Uterus (tissue), 4 donors: ENCODE data around the gene RMND5A. TPM values are rescaled to one million over a fixed set of nuclear protein-coding genes. Genes with fewer than 3 reads are reported as not detected.

Experiments
- DNase-seq, 2 donors: peaks; one replicate each; pipeline ENCODE4 v3.0.0-alpha.2; 2019 to 2020
- H3K27ac ChIP-seq, 2 donors: fragments of 200-600 bp; sonication (generic); 1 replicate in 1 of 2; 2 replicates in 1 of 2; pipeline ENCODE4 v1.5.1; 2016 to 2018
- H3K27me3 ChIP-seq, 2 donors: fragments of 200-600 bp; sonication (generic); one replicate each; pipeline ENCODE4 v1.5.1; 2018 to 2019; ENCODE audit warnings: control low read depth in 1 of 2
- H3K36me3 ChIP-seq, 2 donors: fragments of 200-600 bp; sonication (generic); one replicate each; pipeline ENCODE4 v1.5.1; 2019; ENCODE audit warnings: control low read depth in 1 of 2
- H3K4me1 ChIP-seq, 2 donors: fragments of 200-600 bp; sonication (generic); one replicate each; pipeline ENCODE4 v1.5.1; 2018 to 2019; ENCODE audit warnings: control low read depth in 1 of 2
- H3K4me3 ChIP-seq, 2 donors: fragments of 200-600 bp; sonication (generic); 1 replicate in 1 of 2; 2 replicates in 1 of 2; pipeline ENCODE4 v1.5.1; 2018 to 2019; ENCODE audit warnings: mild to moderate bottlenecking in 1 of 2
- H3K9me3 ChIP-seq, 2 donors: fragments of 200-600 bp; sonication (generic); one replicate each; pipeline ENCODE4 v1.5.1; 2019; ENCODE audit warnings: control low read depth in 1 of 2
- POLR2A ChIP-seq, 2 donors: fragments of 450-650 bp; IDR thresholded peaks; one replicate each; pipeline ENCODE4 v1.6.1; 2016; ENCODE audit warnings: antibody characterized with exemption in 2 of 2, mild to moderate bottlenecking in 1 of 2, moderate library complexity in 1 of 2
- intact Hi-C: fragments of 100-400 bp; cut with DNase I; formaldehyde crosslinking; loops from one replicate; pipeline ENCODE4 v1.15.1; 2023; ENCODE audit warnings: low total_unique reads
- total RNA-seq, 4 donors: library from RNA; depleted of rRNA in 3 of 4; stranded (reverse); fragments of >200 nt in 3 of 4; gene quantifications; one replicate each; pipeline versions ENCODE4 v1.1.0 to v1.2.4, GENCODE V29; 2014 to 2023
- TF ChIP-seq, protein P1 (sequence below), 4 experiments: fragments of 200-600 bp in 2 of 4; fragments of 450-650 bp in 2 of 4; sonication (generic) in 2 of 4; IDR thresholded peaks; one replicate each; pipeline ENCODE4 v1.5.1; 2016 to 2019; ENCODE audit warnings: antibody characterized with exemption in 4 of 4, mild to moderate bottlenecking in 2 of 4, moderate library complexity in 1 of 4
- donor health status: DM: yes; HTN: yes; CAD: no.

RMND5A gene
- total RNA-seq, 4 donors from 2014 or later, result 33.6 to 71.5 (median 38.0) TPM

DNA sequence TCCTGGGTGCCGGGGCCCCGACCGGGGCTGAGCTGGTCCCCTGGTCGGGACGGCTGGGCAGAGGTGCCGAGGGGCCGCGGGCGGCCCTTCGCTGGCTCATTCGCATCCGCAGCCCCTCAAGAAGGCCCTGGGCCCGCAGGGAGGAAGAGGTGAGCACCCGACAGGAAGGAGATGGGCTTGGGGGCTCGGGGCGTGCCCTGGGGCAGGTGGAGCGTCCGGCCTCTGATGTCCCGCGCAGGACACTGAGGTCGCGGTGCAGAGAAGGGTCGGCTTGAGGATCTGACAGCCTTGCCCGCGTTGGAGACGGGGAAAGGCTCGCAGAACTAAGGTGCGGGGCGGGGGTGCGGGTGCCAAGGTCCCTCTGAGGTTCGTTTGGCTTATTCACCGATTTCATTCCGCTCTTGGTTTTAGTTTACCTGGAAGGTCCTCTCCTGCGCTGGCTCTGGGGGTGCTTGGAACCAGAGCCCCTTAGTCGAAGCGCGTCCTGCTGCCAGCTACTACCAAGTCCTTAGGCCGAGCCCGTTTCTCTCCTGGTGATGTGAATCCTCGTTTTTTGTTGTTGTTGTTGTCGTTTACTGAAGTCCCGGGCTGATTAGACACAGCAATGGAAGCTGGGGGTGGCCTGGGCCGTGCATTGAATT, 89.5 kb downstream of the RMND5A start:
- H3K4me1 ChIP-seq, result peaks cover 0 to 4% of the 10 kb centered on the region in 2 donors
- TF ChIP-seq POLR2A (IDR thresholded peaks at IDR 0.05), result no peak
- TF ChIP-seq, protein P1, sequence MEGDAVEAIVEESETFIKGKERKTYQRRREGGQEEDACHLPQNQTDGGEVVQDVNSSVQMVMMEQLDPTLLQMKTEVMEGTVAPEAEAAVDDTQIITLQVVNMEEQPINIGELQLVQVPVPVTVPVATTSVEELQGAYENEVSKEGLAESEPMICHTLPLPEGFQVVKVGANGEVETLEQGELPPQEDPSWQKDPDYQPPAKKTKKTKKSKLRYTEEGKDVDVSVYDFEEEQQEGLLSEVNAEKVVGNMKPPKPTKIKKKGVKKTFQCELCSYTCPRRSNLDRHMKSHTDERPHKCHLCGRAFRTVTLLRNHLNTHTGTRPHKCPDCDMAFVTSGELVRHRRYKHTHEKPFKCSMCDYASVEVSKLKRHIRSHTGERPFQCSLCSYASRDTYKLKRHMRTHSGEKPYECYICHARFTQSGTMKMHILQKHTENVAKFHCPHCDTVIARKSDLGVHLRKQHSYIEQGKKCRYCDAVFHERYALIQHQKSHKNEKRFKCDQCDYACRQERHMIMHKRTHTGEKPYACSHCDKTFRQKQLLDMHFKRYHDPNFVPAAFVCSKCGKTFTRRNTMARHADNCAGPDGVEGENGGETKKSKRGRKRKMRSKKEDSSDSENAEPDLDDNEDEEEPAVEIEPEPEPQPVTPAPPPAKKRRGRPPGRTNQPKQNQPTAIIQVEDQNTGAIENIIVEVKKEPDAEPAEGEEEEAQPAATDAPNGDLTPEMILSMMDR (IDR thresholded peaks at IDR 0.05), result no peak
- no peak overlapping the region for H3K4me3 ChIP-seq
- H3K9me3 ChIP-seq, result no peaks in the 10 kb centered on the region
- no peak overlapping the region for H3K27ac ChIP-seq
- intact Hi-C loops, result no loop called here
- no peaks in the 10 kb centered on the region for H3K36me3 ChIP-seq
- no peaks in the 10 kb centered on the region for H3K27me3 ChIP-seq
- no peak for DNase-seq

- Histone ChIP-seq H3K4me3 (no peak overlapping the region), H3K9me3 (no peaks in the 10 kb centered on the region), H3K27me3 (no peaks in the 10 kb centered on the region), H3K36me3 (no peaks in the 10 kb centered on the region), H3K4me1 (no peaks in the 10 kb centered on the region), H3K27ac (no peak overlapping the region)
- intact Hi-C loops, result no loop called here
- TF ChIP-seq POLR2A (IDR thresholded peaks at IDR 0.05), result no peak
- TF ChIP-seq, protein P1 (IDR thresholded peaks at IDR 0.05), result no peak
- DNase-seq, result no peak
These were observed 95.5 kb downstream of the RMND5A start for GRCh38 chr2:86815611-86816010.

DNA sequence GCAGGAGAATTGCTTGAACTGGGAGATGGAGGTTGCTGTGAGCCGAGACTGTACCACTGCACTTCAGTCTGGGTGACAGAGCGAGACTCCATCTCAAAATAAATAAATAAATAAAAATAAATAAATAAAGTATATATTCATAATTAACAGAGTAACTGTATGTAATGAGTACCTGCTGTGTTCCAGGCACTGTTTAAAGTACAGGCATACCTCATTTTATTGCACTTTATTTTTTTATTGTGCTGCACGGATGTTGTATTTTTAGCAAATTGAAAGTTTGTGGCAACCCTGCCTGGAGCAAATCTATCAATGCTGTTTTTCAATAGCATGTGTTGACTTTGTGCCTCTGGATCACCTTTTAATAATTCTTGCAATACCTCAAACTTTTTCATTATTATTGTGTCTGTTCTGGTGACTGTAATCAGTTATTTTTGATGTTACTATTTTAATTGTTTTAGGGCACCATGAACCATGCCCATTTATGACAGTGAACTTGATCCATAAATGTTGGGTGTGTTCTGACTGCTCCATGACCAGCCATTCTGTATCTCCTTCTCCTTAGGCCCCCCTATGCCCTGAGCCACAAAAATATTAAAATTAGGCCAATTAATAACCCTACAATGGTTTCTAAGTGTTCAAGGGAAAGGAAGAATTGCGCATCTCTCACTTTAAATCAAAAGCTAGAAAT, 98.2 kb downstream of the RMND5A start:
- H3K4me3 ChIP-seq, result no peak overlapping the region
- no peaks in the 10 kb centered on the region for H3K4me1 ChIP-seq
- DNase-seq, result no peak
- no peaks in the 10 kb centered on the region for H3K27me3 ChIP-seq
- intact Hi-C loops, result no loop called here
- H3K36me3 ChIP-seq, result no peaks in the 10 kb centered on the region
- peaks cover 0 to 4% of the 10 kb centered on the region in 2 donors for H3K9me3 ChIP-seq
- TF ChIP-seq POLR2A (IDR thresholded peaks at IDR 0.05), result no peak
- TF ChIP-seq, protein P1 (IDR thresholded peaks at IDR 0.05), result no peak
- H3K27ac ChIP-seq, result no peak overlapping the region

DNA sequence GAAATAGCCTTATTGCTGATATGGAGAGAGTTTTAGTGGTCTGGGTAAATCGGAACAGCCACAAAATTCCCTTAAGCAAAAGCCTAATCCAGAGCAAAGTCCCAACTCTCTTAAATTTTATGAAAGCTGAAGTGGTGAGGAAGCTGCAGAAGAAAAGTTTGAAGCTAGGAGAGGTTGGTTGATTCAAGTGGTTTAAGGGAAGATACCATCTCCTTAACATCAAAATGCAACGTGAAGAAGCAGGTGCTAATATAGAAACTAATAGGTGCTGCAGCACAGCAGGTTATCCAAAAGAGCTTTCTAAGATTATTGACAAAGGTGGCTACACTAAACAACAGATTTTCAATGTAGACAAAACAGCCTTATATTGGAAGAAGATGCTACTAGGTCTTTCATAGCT, 98.9 kb downstream of the RMND5A start:
- DNase-seq, result no peak
- intact Hi-C loops, result no loop called here
- H3K4me1 ChIP-seq, result no peaks in the 10 kb centered on the region
- no peaks in the 10 kb centered on the region for H3K27me3 ChIP-seq
- H3K4me3 ChIP-seq, result no peak overlapping the region
- no peak for TF ChIP-seq POLR2A (IDR thresholded peaks at IDR 0.05)
- TF ChIP-seq, protein P1 (IDR thresholded peaks at IDR 0.05), result no peak
- H3K9me3 ChIP-seq, result peaks cover 0 to 4% of the 10 kb centered on the region in 2 donors
- no peaks in the 10 kb centered on the region for H3K36me3 ChIP-seq
- H3K27ac ChIP-seq, result no peak overlapping the region

DNA sequence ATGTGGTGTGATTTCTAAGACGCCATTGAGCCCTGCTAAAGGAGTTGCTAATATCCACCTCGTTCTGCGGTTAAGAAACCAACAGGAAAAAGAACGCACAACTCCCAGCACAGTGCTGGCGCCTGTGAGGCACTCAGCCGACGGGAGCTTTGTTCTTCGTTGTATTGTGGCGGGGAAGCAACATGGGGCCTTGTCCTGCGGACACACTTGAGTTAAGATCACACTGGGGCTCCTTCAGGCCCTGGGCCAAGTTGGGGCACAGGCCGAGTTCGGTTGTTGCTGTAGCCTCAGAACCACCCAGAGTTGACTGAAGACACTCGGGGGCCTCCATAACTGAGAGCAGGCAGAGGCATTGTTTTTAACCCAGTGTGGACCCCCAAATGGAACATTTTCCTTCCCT, 101.2 kb downstream of the RMND5A start:
- intact Hi-C loops, result no loop called here
- H3K36me3 ChIP-seq, result no peaks in the 10 kb centered on the region
- no peak for DNase-seq
- H3K4me3 ChIP-seq, result no peak overlapping the region
- no peaks in the 10 kb centered on the region for H3K4me1 ChIP-seq
- H3K27me3 ChIP-seq, result no peaks in the 10 kb centered on the region
- peaks cover 0 to 4% of the 10 kb centered on the region in 2 donors for H3K9me3 ChIP-seq
- H3K27ac ChIP-seq, result no peak overlapping the region
- no peak for TF ChIP-seq POLR2A (IDR thresholded peaks at IDR 0.05)
- TF ChIP-seq, protein P1 (IDR thresholded peaks at IDR 0.05), result no peak
